ENCODE data around the gene PDE4D.
A peak's percentile ranks its signal among the peaks of the same experiment; 100 is the strongest.

The PDE4D gene

GRCh38 chr5:59446356-59446755, 447.2 kb downstream of the PDE4D start:
- DNase-seq (ENCODE audit: low read depth, low spot score) = peak; percentile 5
- H3K4me3 ChIP-seq (ENCODE audit: low read depth, low read length) = no peak overlapping the region
- in situ Hi-C loops (cut with HindIII; ENCODE audit: low sequenced_read_pairs) = no loop called here
- no peak for TF ChIP-seq CTCF (IDR thresholded peaks at IDR 0.05; ENCODE audit: low read depth, low read length)

- no peak for TF ChIP-seq CTCF (IDR thresholded peaks at IDR 0.05; ENCODE audit: low read depth, low read length)
- no peak overlapping the region for H3K4me3 ChIP-seq (ENCODE audit: low read depth, low read length)
- peak; percentile 8 for DNase-seq (ENCODE audit: low read depth, low spot score)
- in situ Hi-C loops (cut with HindIII; ENCODE audit: low sequenced_read_pairs) = no loop called here
These were observed 447.8 kb downstream of the PDE4D start for GRCh38 chr5:59445741-59446140.

GRCh38 chr5:59439303-59439702, 454.2 kb downstream of the PDE4D start:
- no peak for TF ChIP-seq CTCF (IDR thresholded peaks at IDR 0.05; ENCODE audit: low read depth, low read length)
- no peak for DNase-seq (ENCODE audit: low read depth, low spot score)
- no peak overlapping the region for H3K4me3 ChIP-seq (ENCODE audit: low read depth, low read length)
- in situ Hi-C loops (cut with HindIII; ENCODE audit: low sequenced_read_pairs) = no loop called here

DNA sequence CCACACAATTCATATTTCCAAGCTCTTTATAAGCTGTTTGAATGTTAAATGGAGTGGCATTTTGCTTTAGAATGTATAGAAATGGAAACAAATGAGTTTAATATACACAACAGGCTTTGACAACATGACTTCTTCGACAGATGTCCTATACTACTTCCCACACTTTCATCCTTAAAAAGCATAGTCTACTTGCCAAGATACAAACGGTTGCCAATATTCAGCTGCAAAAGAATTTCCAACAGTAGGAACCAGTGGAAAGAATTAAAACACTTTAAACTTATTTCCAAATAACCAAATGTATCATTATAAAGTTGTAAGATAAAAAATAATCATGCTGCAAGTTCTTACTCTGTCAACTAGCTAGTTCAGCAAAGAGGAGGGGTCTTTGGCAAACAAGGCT, 456.4 kb downstream of the PDE4D start:
- DNase-seq (ENCODE audit: low read depth, low spot score) = no peak
- TF ChIP-seq CTCF (IDR thresholded peaks at IDR 0.05; ENCODE audit: low read depth, low read length) = no peak
- in situ Hi-C loops (cut with HindIII; ENCODE audit: low sequenced_read_pairs) = no loop called here
- H3K4me3 ChIP-seq (ENCODE audit: low read depth, low read length) = no peak overlapping the region

GRCh38 chr5:59436364-59437148, 457.0 kb downstream of the PDE4D start:
- no peak for TF ChIP-seq CTCF (IDR thresholded peaks at IDR 0.05; ENCODE audit: low read depth, low read length)
- no peak overlapping the region for H3K4me3 ChIP-seq (ENCODE audit: low read depth, low read length)
- no peak for DNase-seq (ENCODE audit: low read depth, low spot score)
- in situ Hi-C loops (cut with HindIII; ENCODE audit: low sequenced_read_pairs) = no loop called here

GRCh38 chr5:59433174-59433573, 460.4 kb downstream of the PDE4D start:
- no peak overlapping the region for H3K4me3 ChIP-seq (ENCODE audit: low read depth, low read length)
- DNase-seq (ENCODE audit: low read depth, low spot score) = no peak
- in situ Hi-C loops (cut with HindIII; ENCODE audit: low sequenced_read_pairs) = no loop called here
- TF ChIP-seq CTCF (IDR thresholded peaks at IDR 0.05; ENCODE audit: low read depth, low read length) = no peak

Measured in astrocyte of the spinal cord (primary cell).